ENCODE data around the gene NETO2. TPM values are rescaled to one million over a fixed set of nuclear protein-coding genes. Genes with fewer than 3 reads are reported as not detected.

The NETO2 gene
- total and polyA plus RNA-seq, 10 of the 15 experiments (the other 5 are each of a cell fraction or from before 2014, with no cell fraction given), result 8.5 to 53.1 (median 27.0) TPM

- TF ChIP-seq SRF (IDR thresholded peaks at IDR 0.05; ENCODE audit: low read depth in 2 of 2, low read length in 2 of 2) (0 out of 4 replicates have a peak, but pooled peaks of 1 of the 2 experiments have one; percentile 21), REST (IDR thresholded peaks at IDR 0.05; ENCODE audit: low read depth, low read length) (no peak), POLR2AphosphoS5 (IDR thresholded peaks at IDR 0.05; ENCODE audit: low read length) (peak; percentile 52), CREM (IDR thresholded peaks at IDR 0.05; ENCODE audit: low read depth) (0 out of 2 replicates have a peak, but pooled peaks have one; percentile 44), ZNF274 (IDR thresholded peaks at IDR 0.05; ENCODE audit: insufficient read depth, insufficient read length) (no peak), PBX3 (IDR thresholded peaks at IDR 0.05; ENCODE audit: insufficient replicate concordance, low read depth, low read length) (no peak), POLR2AphosphoS2 (IDR thresholded peaks at IDR 0.05; ENCODE audit: low read depth, low read length) (no peak), ZNF24 (IDR thresholded peaks at IDR 0.05) (no peak), CBX3 (IDR thresholded peaks at IDR 0.05; ENCODE audit: borderline replicate concordance, low read depth) (no peak), NR2F1 (conservative IDR thresholded peaks at IDR 0.05) (no peak), KLF5 (IDR thresholded peaks at IDR 0.05; ENCODE audit: partially characterized antibody) (no peak), NFYA (IDR thresholded peaks at IDR 0.05; ENCODE audit: borderline replicate concordance, low read depth, low read length) (no peak), NR2C2 (IDR thresholded peaks at IDR 0.05; ENCODE audit: borderline replicate concordance, control insufficient read depth, insufficient read length, low read depth) (no peak), HDGF (IDR thresholded peaks at IDR 0.05) (peak; percentile 75; the same call in 1 of the 2 replicates), USF1 (IDR thresholded peaks at IDR 0.05; ENCODE audit: borderline replicate concordance, extremely low read length, insufficient read depth, low read depth, low read length) (no peak), LARP7 (IDR thresholded peaks at IDR 0.05) (no peak), FOXM1 (IDR thresholded peaks at IDR 0.05; ENCODE audit: low read depth, low read length) (no peak; the same call in 1 of the 2 replicates), JUND (IDR thresholded peaks at IDR 0.05; ENCODE audit: low read depth, low read length) (no peak), TAF1 (IDR thresholded peaks at IDR 0.05; ENCODE audit: borderline replicate concordance, low read depth, low read length) (peak; percentile 20; the same call in 1 of the 2 replicates), STAT3 (IDR thresholded peaks at IDR 0.05; ENCODE audit: low read depth, low read length) (no peak), BCLAF1 (IDR thresholded peaks at IDR 0.05) (no peak), CREB1 (IDR thresholded peaks at IDR 0.05; ENCODE audit: low read depth) (0 out of 2 replicates have a peak, but pooled peaks have one; percentile 31), RELA (IDR thresholded peaks at IDR 0.05; ENCODE audit: borderline replicate concordance, partially characterized antibody) (no peak)
These were observed 1.8 kb downstream of the NETO2 start (continued) for GRCh38 chr16:47141773-47142485.

Measured in GM12878 (cell line).